Measurements from ENCODE around the gene FAM13C. TPM values are rescaled to one million over a fixed set of nuclear protein-coding genes. Genes with fewer than 3 reads are reported as not detected.

Gene FAM13C
- total and polyA plus RNA-seq, 9 of the 15 experiments (the other 6 are each of a cell fraction or from before 2014, with no cell fraction given), result not detected

GRCh38 chr10:59287587-59288255 lies 74.6 kb downstream of the FAM13C start:
- H3K79me2 ChIP-seq (ENCODE audit: control insufficient read depth, insufficient read depth, low read length), result no peaks in the 10 kb centered on the region
- FAIRE-seq, result no peak
- H3K9ac ChIP-seq (ENCODE audit: insufficient read depth in 1 of 2, low read depth in 2 of 2, low read length in 2 of 2), result no peak overlapping the region
- BruUV-seq (replicated peaks), result no TSS peak
- 0% methylated on average over 3 of the region's 3 CpGs for WGBS (ENCODE audit: insufficient coverage, low coverage, missing lambda C conversion rate)
- H3K9me3 ChIP-seq (replicated peaks; ENCODE audit: control insufficient read depth, insufficient read depth, low read depth, low read length), result no peaks in the 10 kb centered on the region
- no peak overlapping the region for H3K4me3 ChIP-seq
- intact Hi-C loops (cut with micrococcal nuclease), result no loop called here
- in situ Hi-C loops (cut with MboI), result no loop called here
- DNase-seq (ENCODE audit: extremely low read depth in 1 of 4, low spot score in 3 of 4), result no peak
- H3K27ac ChIP-seq (ENCODE audit: extremely low read depth, low read depth, low read length), result no peak overlapping the region
- H2AFZ ChIP-seq (ENCODE audit: low read depth, low read length), result no peak overlapping the region
- H3K4me2 ChIP-seq (ENCODE audit: insufficient read depth, low read length), result no peak overlapping the region
- ChIA-PET CTCF (ENCODE audit: low intra/inter-chr PET ratio) (no interaction called here), POLR2A (interaction anchor here (0.8 kb wide), 1 partner anchor 30 kb away, joined by 3 read pairs; no protein-coding TSS in a partner anchor)
- H3K27me3 ChIP-seq (ENCODE audit: control insufficient read depth in 2 of 2, insufficient read depth in 2 of 2, low read length in 2 of 2), result no peaks in the 10 kb centered on the region
- H4K20me1 ChIP-seq (replicated peaks; ENCODE audit: control insufficient read depth, insufficient read depth, low read length), result no peaks in the 10 kb centered on the region
- H3K4me1 ChIP-seq (replicated peaks in 1 of 2; ENCODE audit: control insufficient read depth in 2 of 2, insufficient read depth in 2 of 2, low read length in 2 of 2), result no peaks in the 10 kb centered on the region
- H3K36me3 ChIP-seq (ENCODE audit: control insufficient read depth, insufficient read depth, low read length), result no peaks in the 10 kb centered on the region
- ATAC-seq, result no peak
- H3K9me1 ChIP-seq (ENCODE audit: control insufficient read depth, insufficient read depth, low read length), result no peaks in the 10 kb centered on the region
- no peak for TF ChIP-seq FUS (optimal IDR thresholded peaks at IDR 0.05; ENCODE audit: low read depth, low read length)
- no peak for TF ChIP-seq ZFP36 (IDR thresholded peaks at IDR 0.05; ENCODE audit: low read depth, low read length, partially characterized antibody)
- no peak for TF ChIP-seq ZNF184 (CRISPR knock-in tag; IDR thresholded peaks at IDR 0.05)
- TF ChIP-seq TEAD4 (IDR thresholded peaks at IDR 0.05; ENCODE audit: low read length), result no peak
- no peak for TF ChIP-seq TEAD4 (CRISPR knock-in tag; IDR thresholded peaks at IDR 0.05; ENCODE audit: borderline replicate concordance)
- TF ChIP-seq ZNF277 (CRISPR knock-in tag; IDR thresholded peaks at IDR 0.05; ENCODE audit: borderline replicate concordance), result no peak
- TF ChIP-seq TAF7 (tag; IDR thresholded peaks at IDR 0.05), result no peak
- no peak for TF ChIP-seq ZNF445 (CRISPR knock-in tag; IDR thresholded peaks at IDR 0.05; ENCODE audit: low read depth)
- TF ChIP-seq SP1 (CRISPR knock-in tag; IDR thresholded peaks at IDR 0.05), result no peak
- TF ChIP-seq PRDM10 (IDR thresholded peaks at IDR 0.05; ENCODE audit: partially characterized antibody), result no peak
- no peak for TF ChIP-seq ARID3B (CRISPR knock-in tag; IDR thresholded peaks at IDR 0.05; ENCODE audit: borderline replicate concordance)
- TF ChIP-seq VEZF1 (CRISPR knock-in tag; IDR thresholded peaks at IDR 0.05), result no peak
- no peak for TF ChIP-seq CBX2 (IDR thresholded peaks at IDR 0.05; ENCODE audit: insufficient read depth, low read length, poor library complexity, severe bottlenecking)
- TF ChIP-seq HDAC2 (IDR thresholded peaks at IDR 0.05), result no peak
- no peak for TF ChIP-seq ZSCAN29 (IDR thresholded peaks at IDR 0.05)
